Endothelial cell of umbilical vein (primary cell): ENCODE results near the gene DIMT1. TPM values are rescaled to one million over a fixed set of nuclear protein-coding genes. Genes with fewer than 3 reads are reported as not detected.

Experiments used
- BruUV-seq: library from RNA; stranded (reverse); fragments of 400-500 nt; replicated peaks from 2 replicates; lab custom pipeline; 2021; lab: Mats Ljungman, UMichigan
- CTCF ChIA-PET: fragments of 300-600, 350-600 bp; sonication (Branson Sonifier 250); formaldehyde crosslinking; loops from one replicate; lab custom pipeline; 2021; ENCODE audit warnings: antibody characterized with exemption, inconsistent platforms; lab: Charles Lee
- POLR2A ChIA-PET: fragments of 300-600, 350-600 bp; sonication (Branson Sonifier 250); formaldehyde crosslinking; loops from one replicate; lab custom pipeline; 2021; ENCODE audit warnings: antibody characterized with exemption, inconsistent platforms; lab: Charles Lee
- DNase-seq: peaks from one replicate; pipeline ENCODE4 v3.0.0-alpha.2; 2011; ENCODE audit warnings: low read depth, low spot score
- FAIRE-seq: peaks from 2 replicates; lab custom pipeline; 2011; peaks lifted over from hg19 to GRCh38; lab: Jason Lieb, UNC
- H2AFZ ChIP-seq: 2 replicates; pipeline ENCODE4 v1.6.0; 2012; ENCODE audit warnings: low read depth, low read length, control low read depth, inconsistent platforms
- H3K27ac ChIP-seq: 2 replicates; pipeline ENCODE4 v1.5.1; 2011; ENCODE audit warnings: low read depth, mild to moderate bottlenecking, control low read depth, low read length, moderate library complexity; ENCODE audit not compliant: insufficient read depth
- H3K27me3 ChIP-seq, 2 experiments: 2 replicates each; pipeline versions ENCODE4 v1.6.0 to v1.6.1; 2011; ENCODE audit warnings: low read length in 2 of 2, mixed read lengths in 1 of 2; ENCODE audit not compliant: control insufficient read depth in 2 of 2, insufficient read depth in 2 of 2
- H3K36me3 ChIP-seq, 2 experiments: 2 replicates in 1 of 2; 3 replicates in 1 of 2; pipeline ENCODE4 v1.5.1; 2011; ENCODE audit warnings: low read length in 2 of 2, mild to moderate bottlenecking in 1 of 2, moderate library complexity in 1 of 2; ENCODE audit not compliant: control insufficient read depth in 2 of 2, insufficient read depth in 2 of 2; ENCODE audit errors: extremely low read depth in 1 of 2
- H3K4me1 ChIP-seq: 3 replicates; pipeline ENCODE4 v1.5.1; 2011; ENCODE audit warnings: mild to moderate bottlenecking, low read length; ENCODE audit not compliant: control insufficient read depth, insufficient read depth; ENCODE audit errors: extremely low read depth
- H3K4me2 ChIP-seq: 2 replicates; pipeline ENCODE4 v1.6.1; 2011; ENCODE audit warnings: low read length, control low read depth, mixed read lengths; ENCODE audit not compliant: insufficient read depth
- H3K4me3 ChIP-seq, 3 experiments: fragments of 200-600 bp in 1 of 3; sonication (generic), shearing (Covaris generic) in 1 of 3; replicated peaks in 1 of 3; 2 replicates each; pipeline ENCODE4 v1.5.1; 2011 to 2016; ENCODE audit warnings: control low read depth in 3 of 3, low read length in 3 of 3, mild to moderate bottlenecking in 2 of 3, inconsistent platforms in 1 of 3, low read depth in 1 of 3, moderate library complexity in 1 of 3; ENCODE audit not compliant: insufficient read depth in 1 of 3
- H3K79me2 ChIP-seq: 2 replicates; pipeline ENCODE4 v1.6.0; 2012; ENCODE audit warnings: low read length, inconsistent platforms; ENCODE audit not compliant: control insufficient read depth, insufficient read depth
- H3K9ac ChIP-seq: replicated peaks from 2 replicates; pipeline ENCODE3; 2011; ENCODE audit warnings: low read length, control low read depth; ENCODE audit not compliant: insufficient read depth; ENCODE audit errors: extremely low read depth
- H3K9me1 ChIP-seq: replicated peaks from 3 replicates; pipeline ENCODE4 v1.6.0; 2011; ENCODE audit warnings: mild to moderate bottlenecking, low read length; ENCODE audit not compliant: control insufficient read depth, insufficient read depth; ENCODE audit errors: extremely low read depth
- H3K9me3 ChIP-seq: replicated peaks from 2 replicates; pipeline ENCODE4 v1.5.1; 2012; ENCODE audit warnings: low read length, inconsistent platforms; ENCODE audit not compliant: control insufficient read depth, insufficient read depth
- H4K20me1 ChIP-seq: replicated peaks from 2 replicates; pipeline ENCODE3; 2011; ENCODE audit warnings: mild to moderate bottlenecking, low read length; ENCODE audit not compliant: control insufficient read depth, insufficient read depth; ENCODE audit errors: extremely low read depth
- CTCF ChIP-seq, 2 donors: IDR thresholded peaks; 1 replicate in 1 of 2; 2 replicates in 1 of 2; pipeline ENCODE4 v1.5.1; 2011; ENCODE audit warnings: low read length in 2 of 2, mild to moderate bottlenecking in 2 of 2, moderate library complexity in 2 of 2, control low read depth in 1 of 2, inconsistent platforms in 1 of 2, low read depth in 1 of 2; ENCODE audit not compliant: insufficient read depth in 1 of 2; ENCODE audit errors: extremely low read depth in 1 of 2
- EZH2 ChIP-seq: IDR thresholded peaks from 2 replicates; pipeline ENCODE4 v1.6.1; 2012; ENCODE audit warnings: borderline replicate concordance, low read depth, mild to moderate bottlenecking, moderate library complexity, low read length, inconsistent platforms; ENCODE audit not compliant: severe bottlenecking
- FOS ChIP-seq: IDR thresholded peaks from 2 replicates; pipeline ENCODE4 v1.6.1; 2011; ENCODE audit warnings: mild to moderate bottlenecking, low read length, moderate library complexity, borderline replicate concordance; ENCODE audit not compliant: insufficient read depth
- GATA2 ChIP-seq: IDR thresholded peaks from 2 replicates; pipeline ENCODE4 v1.7.0; 2011; ENCODE audit warnings: low read depth, mild to moderate bottlenecking, moderate library complexity, mixed read lengths, low read length; ENCODE audit not compliant: insufficient read length, insufficient read depth
- JUN ChIP-seq: IDR thresholded peaks from 2 replicates; pipeline ENCODE4 v1.6.1; 2011; ENCODE audit warnings: borderline replicate concordance, low read depth; ENCODE audit not compliant: insufficient read length, insufficient read depth
- MAX ChIP-seq: IDR thresholded peaks from 2 replicates; pipeline ENCODE4 v1.6.1; 2011; ENCODE audit not compliant: insufficient read depth, insufficient read length
- MYC ChIP-seq: IDR thresholded peaks from one replicate; pipeline ENCODE4 v1.6.1; 2011; ENCODE audit warnings: mild to moderate bottlenecking, low read depth, low read length
- POLR2A ChIP-seq: IDR thresholded peaks from 2 replicates; pipeline ENCODE4 v1.6.1; 2012; ENCODE audit warnings: low read depth, mild to moderate bottlenecking, control low read depth, low read length
- POLR2AphosphoS5 ChIP-seq: IDR thresholded peaks from 2 replicates; pipeline ENCODE4 v1.6.1; 2012; ENCODE audit warnings: low read depth, mild to moderate bottlenecking, control low read depth, low read length, moderate library complexity; ENCODE audit not compliant: insufficient read depth
- dilution Hi-C: fragments of 300-500 bp; cut with MboI; formaldehyde crosslinking; loops from one replicate; pipeline ENCODE4 v1.15.0; 2019; ENCODE audit warnings: low sequenced_read_pairs; ENCODE audit not compliant: extremely low pct_ligation_motif_present
- intact Hi-C: fragments of 100-400 bp; cut with micrococcal nuclease; formaldehyde crosslinking; loops from one replicate; pipeline ENCODE4 v1.10.0; 2022
- polyA plus RNA-seq, 4 experiments: library from polyadenylated mRNA; depleted of rRNA in 3 of 4; stranded (reverse) in 3 of 4; unstranded in 1 of 4; fragments of >200 nt; gene quantifications; 2 replicates each; pipeline versions ENCODE4 v1.2.1 to v1.2.3, GENCODE V29; 2011 to 2012; ENCODE audit warnings: missing spikeins in 1 of 4
- total RNA-seq: library from RNA; stranded (reverse); gene quantifications from 2 replicates; pipeline ENCODE4 v1.2.3, GENCODE V29; 2021

DIMT1 gene
- total and polyA plus RNA-seq, 2 donors (not counting 3 experiments of a cell fraction or from before 2014, with no cell fraction given): 21.9 to 34.4 TPM

GRCh38 chr5:62341783-62342475 is 61.8 kb downstream of the DIMT1 start:
- H3K27me3 ChIP-seq: no peaks in the 10 kb centered on the region
- peaks cover 2% of the 10 kb centered on the region for H4K20me1 ChIP-seq
- intact Hi-C loops (loop anchor here (5.0 kb wide), 1 partner anchor 35 kb away; the partner anchor contains the start of gene KIF2A), dilution Hi-C loops (no loop called here)
- no TSS peak for BruUV-seq
- no peaks in the 10 kb centered on the region for H3K9me1 ChIP-seq
- no peak overlapping the region for H3K4me2 ChIP-seq
- H3K9ac ChIP-seq: no peak overlapping the region
- POLR2A ChIA-PET: no interaction called here
- H3K27ac ChIP-seq: no peak overlapping the region
- no peak for FAIRE-seq
- no peaks in the 10 kb centered on the region for H3K9me3 ChIP-seq
- H3K79me2 ChIP-seq: peaks cover 51% of the 10 kb centered on the region
- TF ChIP-seq FOS: no peak
- TF ChIP-seq GATA2: no peak
- DNase-seq: no peak
- H3K36me3 ChIP-seq: no peaks in the 10 kb centered on the region
- CTCF ChIA-PET: no interaction called here
- peaks cover 9% of the 10 kb centered on the region for H3K4me1 ChIP-seq
- H2AFZ ChIP-seq: no peak overlapping the region
- no peak overlapping the region for H3K4me3 ChIP-seq

- Histone ChIP-seq H3K9ac (no peak overlapping the region), H3K9me3 (no peaks in the 10 kb centered on the region), H2AFZ (no peak overlapping the region), H4K20me1 (peaks cover 2% of the 10 kb centered on the region), H3K4me2 (no peak overlapping the region), H3K4me1 (peaks cover 9% of the 10 kb centered on the region), H3K27me3 (no peaks in the 10 kb centered on the region), H3K9me1 (no peaks in the 10 kb centered on the region), H3K4me3 (no peak overlapping the region), H3K36me3 (no peaks in the 10 kb centered on the region), H3K79me2 (peaks cover 50% of the 10 kb centered on the region), H3K27ac (no peak overlapping the region)
- TF ChIP-seq EZH2 (no peak), POLR2A (no peak), JUN (no peak), CTCF (IDR thresholded peaks at IDR 0.05; ENCODE audit: extremely low read depth in 1 of 2, insufficient read depth in 1 of 2, low read depth in 1 of 2, low read length in 2 of 2) (no peak), MAX (no peak), GATA2 (no peak), FOS (no peak), MYC (no peak), POLR2AphosphoS5 (no peak)
- intact Hi-C loops: loop anchor here (5.0 kb wide), 1 partner anchor 34 kb away; the partner anchor contains the start of gene KIF2A
- ChIA-PET POLR2A (no interaction called here), CTCF (interaction anchor here (1.0 to 1.1 kb wide), 2 partner anchors 14 to 116 kb away, joined by 3 read pairs; no protein-coding TSS in a partner anchor)
- no peak for FAIRE-seq
- dilution Hi-C loops: no loop called here
- BruUV-seq: no TSS peak
- no peak for DNase-seq
These were observed 62.7 kb downstream of the DIMT1 start for GRCh38 chr5:62340979-62341378.
